GM19035 (cell line): ENCODE measurements around the gene ZNF467.

Source experiments
- ATAC-seq: cut with Tn5 transposase; IDR thresholded peaks from one replicate; pipeline ENCODE4 v1.9.1; 2021; ENCODE audit not compliant: unreplicated experiment

The ZNF467 gene

DNA sequence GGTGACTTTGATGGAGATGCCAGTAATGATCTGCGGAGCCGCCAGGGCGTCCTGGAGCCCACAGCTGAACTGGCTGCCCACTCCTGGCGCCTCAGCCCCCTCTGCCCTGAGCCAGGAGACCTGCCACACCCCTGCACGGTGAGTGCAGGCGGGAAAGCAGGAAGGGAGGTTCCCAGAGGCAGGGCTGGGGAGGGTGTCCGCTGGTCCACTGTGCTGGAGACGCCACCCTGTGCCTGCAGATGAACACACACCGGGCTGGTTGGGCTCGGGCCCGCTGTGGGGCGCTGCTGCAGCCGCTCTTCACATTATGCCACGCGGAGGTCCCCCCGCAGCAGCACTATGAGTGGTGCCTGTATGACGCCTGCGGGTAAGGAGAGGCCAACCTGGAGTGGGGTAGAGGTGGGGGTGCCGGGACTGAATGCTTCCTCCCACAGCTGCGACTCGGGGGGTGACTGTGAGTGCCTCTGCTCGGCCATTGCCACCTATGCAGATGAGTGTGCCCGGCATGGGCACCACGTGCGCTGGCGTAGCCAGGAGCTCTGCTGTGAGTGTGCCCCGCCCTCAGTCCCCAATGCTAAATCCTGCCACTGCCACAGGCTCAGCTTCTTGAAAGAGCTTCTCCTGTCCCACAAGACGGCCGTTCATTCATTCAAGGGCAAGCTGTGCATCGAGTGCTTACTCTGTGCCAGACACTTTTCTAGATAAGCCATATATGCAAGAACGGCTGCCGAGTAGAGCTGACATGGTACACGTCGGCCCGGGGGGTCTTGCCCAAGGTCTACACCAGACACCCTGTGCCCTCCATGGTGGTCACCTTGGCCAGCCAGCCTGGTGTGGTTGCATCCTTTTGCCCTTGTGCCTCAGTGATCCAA is 14.3 kb upstream of the ZNF467 start:
- no peak for ATAC-seq

- no peak for ATAC-seq
Measured at GRCh38 chr7:149785983-149786382, 12.6 kb upstream of the ZNF467 start.

- ATAC-seq: no peak
Measured at GRCh38 chr7:149785402-149785801, 12.0 kb upstream of the ZNF467 start.

GRCh38 chr7:149784251-149784608 is 10.8 kb upstream of the ZNF467 start:
- ATAC-seq: no peak

DNA sequence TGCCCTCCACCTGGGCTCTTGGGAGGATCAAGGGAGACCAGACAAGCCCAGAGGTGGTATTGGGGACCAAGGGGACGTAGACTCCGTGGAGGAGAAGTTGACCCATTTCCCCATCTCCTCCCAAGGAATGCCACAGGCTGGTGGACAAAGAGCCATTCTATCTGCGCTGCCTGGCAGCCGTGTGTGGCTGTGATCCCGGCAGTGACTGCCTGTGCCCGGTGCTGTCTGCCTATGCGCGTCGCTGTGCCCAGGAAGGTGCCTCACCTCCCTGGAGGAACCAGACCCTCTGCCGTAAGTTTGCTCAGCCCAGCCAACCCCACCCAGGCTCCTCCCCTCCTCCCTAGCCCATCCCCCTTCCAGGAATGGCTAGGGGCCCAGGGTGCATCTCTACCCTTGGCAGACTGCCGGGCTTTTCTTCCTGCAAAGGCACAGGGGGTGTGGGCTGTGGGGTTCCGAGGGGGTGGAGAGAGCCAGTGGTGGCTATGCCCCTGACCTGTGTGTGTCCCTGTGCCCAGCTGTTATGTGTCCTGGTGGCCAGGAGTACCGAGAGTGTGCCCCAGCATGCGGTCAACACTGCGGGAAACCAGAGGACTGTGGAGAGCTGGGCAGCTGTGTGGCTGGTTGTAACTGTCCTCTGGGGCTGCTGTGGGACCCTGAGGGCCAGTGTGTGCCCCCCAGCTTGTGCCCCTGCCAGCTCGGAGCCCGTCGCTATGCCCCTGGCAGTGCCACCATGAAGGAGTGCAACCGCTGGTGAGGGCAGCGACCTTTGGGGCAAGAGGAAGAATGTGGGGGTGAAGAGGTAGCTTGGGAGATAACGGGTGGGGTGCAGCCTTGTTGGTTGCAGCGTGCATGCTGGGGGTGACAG is 10.2 kb upstream of the ZNF467 start:
- ATAC-seq: no peak

DNA sequence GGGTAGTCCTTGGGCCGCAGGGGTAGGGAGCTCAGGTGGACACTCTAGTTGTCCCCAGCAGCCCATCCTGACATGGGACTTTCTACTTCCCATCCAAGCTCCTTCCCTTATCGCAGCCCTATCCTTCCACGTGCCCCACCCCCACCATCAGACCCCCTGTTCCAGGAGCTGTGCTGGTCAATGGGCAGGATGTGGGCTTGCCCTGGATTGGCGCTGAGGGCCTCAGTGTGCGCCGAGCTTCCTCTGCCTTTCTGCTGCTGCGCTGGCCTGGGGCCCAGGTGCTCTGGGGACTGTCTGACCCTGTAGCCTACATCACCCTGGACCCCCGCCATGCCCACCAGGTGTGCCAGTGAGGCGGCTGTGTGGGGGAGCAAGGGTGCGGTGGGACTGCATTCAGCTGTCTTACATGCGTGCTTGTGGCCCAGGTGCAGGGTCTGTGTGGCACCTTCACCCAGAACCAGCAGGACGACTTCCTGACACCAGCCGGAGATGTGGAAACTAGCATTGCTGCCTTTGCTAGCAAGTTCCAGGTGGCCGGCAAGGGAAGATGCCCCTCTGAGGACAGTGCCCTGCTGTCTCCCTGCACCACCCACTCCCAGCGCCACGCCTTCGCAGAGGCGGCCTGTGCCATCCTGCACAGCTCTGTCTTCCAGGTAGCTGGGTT is 9.4 kb upstream of the ZNF467 start:
- no peak for ATAC-seq

DNA sequence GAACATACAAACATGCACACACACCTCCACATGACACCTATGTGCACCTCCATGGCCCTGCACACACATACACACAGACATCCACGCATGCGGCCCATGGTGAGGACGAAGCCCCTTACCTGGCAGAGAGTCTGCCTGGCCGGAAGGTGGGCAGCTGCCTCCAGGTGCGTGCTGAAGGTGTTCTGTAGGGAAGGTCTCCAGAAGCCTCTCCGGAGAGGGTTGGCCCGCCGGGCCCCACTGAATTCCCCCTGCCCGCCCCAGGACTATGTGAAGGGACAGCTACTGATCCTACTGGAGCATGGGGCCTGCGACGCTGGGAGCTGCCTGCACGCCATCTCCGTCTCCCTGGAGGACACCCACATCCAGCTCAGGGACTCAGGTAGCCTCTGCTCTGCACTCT is 8.5 kb upstream of the ZNF467 start:
- no peak for ATAC-seq

DNA sequence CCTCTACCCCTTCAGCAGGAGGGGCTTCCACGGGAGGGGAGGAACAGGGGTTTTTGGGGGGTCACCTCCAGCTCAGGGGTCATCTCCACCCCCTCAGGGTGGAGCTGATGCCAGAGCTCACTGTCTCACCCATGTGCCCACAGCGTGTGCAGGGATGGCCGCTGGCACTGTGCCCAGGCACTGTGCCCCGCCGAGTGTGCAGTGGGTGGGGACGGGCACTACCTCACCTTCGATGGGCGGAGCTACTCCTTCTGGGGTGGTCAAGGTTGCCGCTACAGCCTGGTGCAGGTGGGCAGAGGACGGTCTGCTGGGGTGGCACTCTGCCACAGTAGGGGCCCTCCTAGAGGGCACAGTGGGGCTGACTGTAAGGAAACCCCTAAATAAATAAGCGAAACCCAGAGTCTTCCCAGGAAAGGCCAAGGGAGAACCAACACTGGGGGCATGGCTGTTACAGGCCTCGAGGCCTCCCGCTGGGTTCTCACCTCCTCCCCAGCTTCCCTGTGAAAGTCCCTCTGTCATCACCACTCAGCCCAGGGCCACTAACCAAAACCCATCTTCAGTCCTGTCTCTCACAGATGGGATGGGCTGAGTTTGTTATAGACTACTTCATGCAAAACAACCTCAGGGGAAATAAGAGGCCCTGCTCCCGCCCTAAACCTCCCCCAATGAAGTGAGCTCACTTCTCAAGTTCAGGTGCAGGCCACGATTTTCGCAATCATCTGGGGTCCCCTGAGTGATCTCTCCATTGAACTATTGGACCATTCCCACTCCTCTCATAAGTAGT is 7.4 kb upstream of the ZNF467 start:
- ATAC-seq: no peak

GRCh38 chr7:149780056-149780455 is 6.7 kb upstream of the ZNF467 start:
- no peak for ATAC-seq

DNA sequence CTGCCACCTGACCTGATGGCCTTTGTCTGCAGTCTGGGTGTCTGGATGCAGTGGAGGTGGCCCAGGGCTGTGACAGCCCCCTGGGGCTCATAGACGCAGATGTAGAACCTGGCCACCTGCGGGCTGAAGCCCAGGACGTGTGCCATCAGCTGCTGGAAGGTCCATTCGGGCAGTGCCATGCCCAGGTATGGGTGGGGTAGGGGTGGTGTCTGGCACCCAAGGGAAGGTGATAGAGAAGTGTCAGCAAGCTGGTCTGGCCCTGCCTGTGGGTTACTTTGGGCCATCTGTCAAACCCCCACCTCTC is 6.1 kb upstream of the ZNF467 start:
- no peak for ATAC-seq

DNA sequence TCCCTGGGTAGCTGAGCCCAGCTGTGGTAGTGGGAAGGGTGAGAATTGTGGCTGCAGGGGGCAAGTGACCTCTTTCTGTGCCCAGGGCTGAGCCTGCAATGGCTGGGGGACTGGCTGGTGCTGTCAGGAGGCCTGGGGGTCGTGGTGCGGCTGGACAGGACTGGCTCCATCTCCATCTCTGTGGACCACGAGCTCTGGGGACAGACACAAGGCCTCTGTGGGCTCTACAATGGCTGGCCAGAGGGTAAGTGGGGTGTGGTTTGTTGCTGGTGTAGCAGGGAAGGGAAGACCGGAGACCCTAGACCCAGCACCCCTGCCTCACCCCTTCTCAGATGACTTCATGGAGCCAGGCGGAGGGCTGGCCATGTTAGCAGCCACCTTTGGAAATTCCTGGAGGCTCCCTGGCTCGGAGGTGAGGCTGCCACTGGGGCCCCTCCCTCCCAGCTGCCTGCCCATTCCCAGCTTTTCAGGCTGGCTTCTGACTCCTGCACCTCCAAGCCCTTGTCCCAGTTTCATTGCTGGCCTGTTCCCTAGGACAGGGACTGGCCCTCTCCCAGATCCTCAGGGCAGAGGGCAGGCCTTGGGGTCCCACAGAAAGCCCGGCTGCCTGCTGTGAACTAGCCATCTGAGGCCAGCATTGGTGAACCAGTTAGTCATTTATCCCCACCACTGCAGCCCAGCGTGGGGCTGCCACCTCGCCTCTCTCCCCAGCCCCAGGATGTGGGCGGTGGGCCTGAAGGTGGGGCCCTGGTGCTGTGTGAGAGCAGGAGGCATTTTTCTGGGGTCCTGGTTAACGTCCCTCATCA is 5.5 kb upstream of the ZNF467 start:
- no peak for ATAC-seq

DNA sequence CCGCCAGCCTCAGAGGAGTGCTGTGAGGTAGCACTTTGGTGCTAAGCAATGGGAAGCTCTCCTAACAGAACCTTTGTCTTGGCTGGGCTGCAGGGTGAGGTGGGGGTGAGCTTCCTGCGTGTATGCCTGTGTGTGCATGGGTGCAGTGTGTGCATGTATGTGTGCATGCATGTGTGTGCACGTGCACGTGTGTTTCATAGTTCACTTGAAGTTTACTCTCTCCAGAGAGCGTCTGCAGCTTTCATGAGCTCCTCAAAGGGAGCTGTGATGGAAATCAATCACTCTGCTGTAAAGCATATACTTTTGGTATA is 4.9 kb upstream of the ZNF467 start:
- no peak for ATAC-seq

GRCh38 chr7:149777551-149778326 is 4.4 kb upstream of the ZNF467 start:
- no peak for ATAC-seq

- ATAC-seq: no peak
Measured at GRCh38 chr7:149776848-149777407, 3.5 kb upstream of the ZNF467 start.

GRCh38 chr7:149776289-149776688 is 2.9 kb upstream of the ZNF467 start:
- no peak for ATAC-seq

DNA sequence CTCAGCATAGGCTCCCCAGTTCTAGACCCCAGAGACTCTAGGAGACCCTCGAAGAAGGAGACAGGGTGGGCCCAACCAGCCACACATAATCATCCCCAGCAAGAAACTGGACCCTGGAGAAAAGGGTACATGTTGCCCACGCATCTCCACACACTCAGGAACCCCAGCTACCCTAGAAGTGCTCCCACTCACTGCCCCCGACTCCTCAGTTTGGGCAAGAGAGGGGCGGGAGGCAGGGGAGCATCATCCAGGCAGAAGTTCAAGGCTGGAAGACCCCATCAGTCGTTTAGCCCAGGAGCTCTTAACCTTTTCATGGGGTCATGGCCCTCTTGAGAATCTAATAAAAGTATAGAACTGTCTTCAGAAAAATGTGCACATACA is 1.8 kb upstream of the ZNF467 start:
- no peak for ATAC-seq

GRCh38 chr7:149774237-149775175 is 1.1 kb upstream of the ZNF467 start:
- no peak for ATAC-seq

DNA sequence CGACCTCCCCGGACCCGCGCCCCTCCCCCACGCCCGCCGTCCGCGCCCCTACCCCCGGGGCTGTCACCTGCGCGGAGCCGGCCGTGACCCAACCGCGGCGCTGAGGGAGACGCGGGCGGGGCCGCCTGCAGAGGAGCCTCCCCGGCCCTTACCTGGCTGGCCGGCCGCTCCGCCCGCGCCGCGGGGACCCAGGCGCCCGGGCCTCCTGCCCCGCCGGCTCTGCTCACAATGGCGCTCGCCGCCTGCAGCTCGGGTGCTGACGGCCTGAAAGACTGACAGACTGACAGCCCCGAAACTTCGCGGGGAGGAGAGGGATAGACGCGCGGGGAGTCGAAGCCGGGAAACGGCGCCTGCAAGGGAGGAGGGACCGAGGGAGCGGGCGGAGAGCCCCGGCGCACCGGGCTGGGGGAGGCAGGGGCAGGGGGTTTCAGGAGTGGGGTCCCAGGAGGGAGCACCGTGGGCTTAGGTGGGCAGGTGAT is 393 bp downstream of the ZNF467 start:
- no peak for ATAC-seq
